ENCODE measurements around the gene LRRC7.
"Not testable (repeated sequence)": the region's sequence is repeated elsewhere in the genome, so short reads cannot be mapped to it uniquely, and the experiment has no call there.

LRRC7 gene

DNA sequence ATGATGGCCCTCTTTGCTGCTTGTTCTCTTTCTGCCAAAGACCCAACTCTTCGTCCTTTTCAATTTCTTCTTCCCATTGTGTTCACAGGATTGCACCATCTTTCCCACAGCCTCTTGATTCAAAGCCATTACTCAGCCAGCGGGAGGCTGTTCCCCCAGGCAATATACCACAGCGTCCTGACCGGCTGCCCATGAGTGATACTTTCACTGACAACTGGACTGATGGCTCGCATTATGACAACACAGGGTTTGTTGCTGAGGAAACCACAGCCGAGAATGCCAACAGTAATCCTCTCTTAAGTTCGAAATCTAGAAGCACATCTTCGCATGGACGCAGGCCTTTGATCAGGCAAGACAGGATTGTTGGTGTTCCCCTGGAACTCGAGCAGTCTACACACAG, 470.3 kb downstream of the LRRC7 start:
- peaks cover 8% of the 10 kb centered on the region for H3K4me1 ChIP-seq (ENCODE audit: insufficient read depth, low read length)
- H3K9me3 ChIP-seq (ENCODE audit: low read length): no peaks in the 10 kb centered on the region
- no peaks in the 10 kb centered on the region for H3K27me3 ChIP-seq (ENCODE audit: insufficient read depth, low read length)
- no peaks in the 10 kb centered on the region for H3K36me3 ChIP-seq (ENCODE audit: insufficient read depth, low read length)
- no peak overlapping the region for H3K4me3 ChIP-seq (ENCODE audit: low read length)
- no peak overlapping the region for H2AFZ ChIP-seq (ENCODE audit: low read depth, low read length)

DNA sequence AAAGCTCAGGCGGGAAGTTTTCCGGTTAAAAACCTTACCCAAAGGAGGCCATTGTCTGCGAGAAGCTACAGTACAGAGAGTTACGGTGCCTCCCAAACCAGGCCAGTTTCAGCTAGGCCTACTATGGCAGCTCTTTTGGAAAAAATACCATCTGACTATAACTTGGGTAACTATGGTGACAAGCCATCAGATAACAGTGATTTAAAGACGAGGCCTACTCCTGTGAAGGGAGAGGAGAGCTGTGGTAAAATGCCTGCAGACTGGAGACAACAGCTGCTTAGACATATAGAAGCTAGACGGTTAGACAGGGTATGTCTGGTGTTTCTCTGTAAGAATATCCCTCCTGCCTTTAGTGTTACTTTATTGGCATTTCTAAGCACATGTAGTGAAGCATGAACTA, 471.8 kb downstream of the LRRC7 start:
- Histone ChIP-seq H3K4me1 (ENCODE audit: insufficient read depth, low read length) (peaks cover 9% of the 10 kb centered on the region), H3K4me3 (ENCODE audit: low read length) (no peak overlapping the region), H3K9me3 (ENCODE audit: low read length) (no peaks in the 10 kb centered on the region), H3K27me3 (ENCODE audit: insufficient read depth, low read length) (no peaks in the 10 kb centered on the region), H3K36me3 (ENCODE audit: insufficient read depth, low read length) (no peaks in the 10 kb centered on the region), H2AFZ (ENCODE audit: low read depth, low read length) (no peak overlapping the region)

DNA sequence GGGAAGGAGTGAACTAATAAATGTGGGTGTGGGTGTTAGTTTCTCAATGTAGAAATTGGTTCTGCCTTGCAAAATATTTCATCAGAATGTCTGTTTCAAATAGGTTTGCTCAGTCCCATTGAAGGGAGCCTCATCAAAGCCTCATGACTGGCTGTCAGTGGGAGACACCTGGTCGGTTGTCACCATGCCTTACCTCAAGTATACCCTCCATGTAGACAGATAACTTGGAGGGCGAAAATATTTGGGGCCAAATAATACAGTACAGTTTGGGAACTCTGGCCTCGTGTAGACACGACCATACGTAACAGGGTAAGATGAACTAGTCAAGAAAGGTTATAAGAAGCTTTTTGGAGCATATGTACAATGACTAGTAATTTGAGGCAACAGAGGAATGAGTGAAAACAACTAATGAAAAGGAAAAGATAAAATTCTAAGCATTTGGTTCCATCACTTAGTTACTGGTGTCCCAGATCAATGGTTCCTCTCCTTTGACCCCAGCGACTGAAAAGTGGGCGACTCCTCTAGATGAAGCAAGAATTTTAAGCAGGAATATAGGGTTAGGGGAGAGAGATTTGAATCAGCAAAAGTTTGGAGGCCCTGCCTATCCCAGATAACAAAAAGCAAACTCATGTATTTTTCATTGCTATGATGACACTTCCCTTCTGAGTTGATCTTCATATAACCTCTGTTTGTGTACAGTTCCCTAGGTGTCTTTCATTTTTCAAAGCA, 473.8 kb downstream of the LRRC7 start:
- Histone ChIP-seq H2AFZ (ENCODE audit: low read depth, low read length) (peak overlapping the region; percentile 41), H3K9me3 (ENCODE audit: low read length) (no peaks in the 10 kb centered on the region), H3K4me3 (ENCODE audit: low read length) (no peak overlapping the region), H3K27me3 (ENCODE audit: insufficient read depth, low read length) (no peaks in the 10 kb centered on the region), H3K4me1 (ENCODE audit: insufficient read depth, low read length) (peaks cover 15% of the 10 kb centered on the region), H3K36me3 (ENCODE audit: insufficient read depth, low read length) (no peaks in the 10 kb centered on the region)

GRCh38 chr1:70042090-70042731, 474.5 kb downstream of the LRRC7 start:
- Histone ChIP-seq H3K27me3 (ENCODE audit: insufficient read depth, low read length) (no peaks in the 10 kb centered on the region), H3K4me1 (ENCODE audit: insufficient read depth, low read length) (peaks cover 15% of the 10 kb centered on the region), H3K9me3 (ENCODE audit: low read length) (no peaks in the 10 kb centered on the region), H3K36me3 (ENCODE audit: insufficient read depth, low read length) (no peaks in the 10 kb centered on the region), H2AFZ (ENCODE audit: low read depth, low read length) (peak overlapping the region; percentile 41), H3K4me3 (ENCODE audit: low read length) (no peak overlapping the region)

DNA sequence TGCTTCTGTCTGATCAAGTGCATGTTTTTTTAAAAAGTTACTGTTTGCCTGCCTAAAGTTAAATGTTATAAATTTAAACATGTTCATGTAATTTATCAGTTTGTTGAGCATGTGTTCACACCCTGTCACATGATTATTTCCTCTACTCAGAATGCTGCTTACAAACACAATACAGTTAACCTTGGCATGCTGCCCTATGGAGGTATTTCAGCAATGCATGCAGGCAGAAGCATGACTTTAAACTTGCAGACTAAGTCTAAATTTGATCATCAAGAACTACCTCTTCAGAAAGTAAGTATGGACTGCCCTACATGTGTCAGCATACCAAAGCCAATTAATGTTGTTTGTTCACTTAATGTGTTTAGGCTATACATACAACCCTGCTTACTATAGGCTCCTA, 476.1 kb downstream of the LRRC7 start:
- Histone ChIP-seq H3K4me3 (ENCODE audit: low read length) (no peak overlapping the region), H2AFZ (ENCODE audit: low read depth, low read length) (no peak overlapping the region), H3K27me3 (ENCODE audit: insufficient read depth, low read length) (no peaks in the 10 kb centered on the region), H3K36me3 (ENCODE audit: insufficient read depth, low read length) (no peaks in the 10 kb centered on the region), H3K4me1 (ENCODE audit: insufficient read depth, low read length) (peaks cover 15% of the 10 kb centered on the region), H3K9me3 (ENCODE audit: low read length) (no peaks in the 10 kb centered on the region)

- no peak overlapping the region for H2AFZ ChIP-seq (ENCODE audit: low read depth, low read length)
- no peak overlapping the region for H3K4me3 ChIP-seq (ENCODE audit: low read length)
- no peaks in the 10 kb centered on the region for H3K27me3 ChIP-seq (ENCODE audit: insufficient read depth, low read length)
- H3K36me3 ChIP-seq (ENCODE audit: insufficient read depth, low read length): no peaks in the 10 kb centered on the region
- H3K9me3 ChIP-seq (ENCODE audit: low read length): no peaks in the 10 kb centered on the region
- peaks cover 15% of the 10 kb centered on the region for H3K4me1 ChIP-seq (ENCODE audit: insufficient read depth, low read length)
Measured at GRCh38 chr1:70044832-70045231, 477.1 kb downstream of the LRRC7 start.

DNA sequence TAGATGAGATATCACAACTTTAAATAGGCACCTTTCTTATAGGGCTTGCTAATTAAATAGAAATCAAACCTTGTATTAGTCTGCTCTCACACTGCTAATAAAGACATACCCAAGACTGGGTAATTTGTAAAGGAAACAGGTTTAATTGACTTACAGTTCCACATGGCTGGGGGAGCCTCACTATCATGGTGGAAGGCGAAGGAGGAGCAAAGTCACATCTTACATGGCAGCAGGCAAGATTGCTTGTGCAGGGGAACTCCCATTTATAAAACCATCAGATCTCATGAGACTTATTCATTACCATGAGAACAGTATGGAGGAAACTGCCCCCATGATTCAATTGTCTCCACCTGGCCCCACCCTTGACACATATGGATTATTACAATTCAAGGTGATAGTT, 477.9 kb downstream of the LRRC7 start:
- H2AFZ ChIP-seq (ENCODE audit: low read depth, low read length); H3K27me3 ChIP-seq (ENCODE audit: insufficient read depth, low read length); H3K36me3 ChIP-seq (ENCODE audit: insufficient read depth, low read length); H3K9me3 ChIP-seq (ENCODE audit: low read length); H3K4me3 ChIP-seq (ENCODE audit: low read length): not testable (repeated sequence)
- H3K4me1 ChIP-seq (ENCODE audit: insufficient read depth, low read length): peaks cover 15% of the 10 kb centered on the region

DNA sequence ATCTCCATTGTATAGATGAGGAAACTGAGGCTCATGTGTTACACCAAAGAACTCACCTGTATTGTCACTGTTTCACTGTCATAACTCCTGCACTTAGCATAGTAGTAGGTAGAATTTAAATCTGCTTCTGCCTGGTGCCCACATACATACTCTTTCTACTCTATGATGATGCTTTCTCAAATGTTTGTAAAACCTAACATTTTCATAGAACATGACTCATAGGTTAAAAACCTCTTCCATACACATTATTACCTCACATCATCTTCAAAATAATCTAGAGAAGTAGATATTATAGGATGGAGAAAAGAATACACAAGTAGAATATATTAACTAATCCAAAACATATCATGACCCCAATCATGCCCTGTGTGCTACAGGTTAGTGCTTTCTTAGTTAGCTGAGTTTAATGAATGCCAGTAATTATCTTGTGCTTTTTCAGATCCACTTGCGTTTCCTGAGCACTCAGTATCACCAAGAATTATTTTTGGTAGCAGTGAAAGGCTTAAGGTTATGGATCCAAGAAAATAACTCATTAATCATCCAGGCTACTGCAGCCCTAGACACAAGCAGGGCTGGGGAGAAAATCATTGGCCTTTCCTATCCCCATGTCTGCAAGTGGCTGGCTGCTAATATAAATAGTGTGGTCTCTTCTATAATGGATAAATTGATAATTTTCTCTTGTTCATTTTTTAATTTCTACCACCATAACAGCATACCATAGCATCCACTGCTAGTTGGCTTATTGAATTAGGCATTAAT, 480.8 kb downstream of the LRRC7 start:
- Histone ChIP-seq H3K9me3 (ENCODE audit: low read length) (no peaks in the 10 kb centered on the region), H2AFZ (ENCODE audit: low read depth, low read length) (no peak overlapping the region), H3K36me3 (ENCODE audit: insufficient read depth, low read length) (no peaks in the 10 kb centered on the region), H3K4me1 (ENCODE audit: insufficient read depth, low read length) (peaks cover 7% of the 10 kb centered on the region), H3K4me3 (ENCODE audit: low read length) (no peak overlapping the region), H3K27me3 (ENCODE audit: insufficient read depth, low read length) (no peaks in the 10 kb centered on the region)

DNA sequence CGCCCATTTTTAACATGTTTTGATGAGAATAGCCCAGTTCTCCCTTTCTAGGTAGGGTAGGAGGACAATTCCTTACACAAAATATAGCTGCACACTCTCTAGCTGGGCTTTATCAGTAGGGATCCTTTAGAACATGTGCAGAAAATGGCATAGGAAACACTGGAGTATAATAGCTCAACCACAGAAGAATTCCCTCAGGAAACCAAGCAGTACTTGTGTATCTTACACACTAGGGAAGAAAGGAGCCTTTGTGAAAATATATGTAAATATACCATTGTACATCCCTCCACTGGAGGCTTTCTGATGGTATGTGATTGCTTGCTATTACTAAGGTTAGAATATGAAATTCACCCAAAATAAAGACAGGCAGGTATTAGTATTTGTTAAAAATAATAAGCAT, 484.2 kb downstream of the LRRC7 start:
- Histone ChIP-seq H2AFZ (ENCODE audit: low read depth, low read length) (no peak overlapping the region), H3K9me3 (ENCODE audit: low read length) (no peaks in the 10 kb centered on the region), H3K4me1 (ENCODE audit: insufficient read depth, low read length) (no peaks in the 10 kb centered on the region), H3K27me3 (ENCODE audit: insufficient read depth, low read length) (no peaks in the 10 kb centered on the region), H3K4me3 (ENCODE audit: low read length) (no peak overlapping the region), H3K36me3 (ENCODE audit: insufficient read depth, low read length) (no peaks in the 10 kb centered on the region)

DNA sequence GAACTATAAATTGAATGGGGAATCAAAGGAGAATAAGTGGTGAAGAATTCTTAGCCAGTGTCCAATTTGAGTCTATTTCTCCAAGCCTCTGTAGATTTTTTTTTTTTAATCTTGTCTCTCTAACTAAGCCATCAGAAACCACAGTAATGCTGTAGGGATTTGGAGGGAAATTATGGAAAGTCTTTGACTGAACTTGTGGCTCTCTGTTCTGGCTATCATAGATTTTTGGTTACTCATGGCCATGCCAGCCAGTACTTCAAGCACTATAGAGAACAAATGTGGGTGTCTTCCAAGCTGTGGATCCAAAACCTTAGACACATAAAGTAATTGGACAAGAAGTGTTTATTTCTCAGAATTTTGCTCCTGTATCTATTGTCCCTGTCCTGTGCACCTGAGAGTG, 489.8 kb downstream of the LRRC7 start:
- Histone ChIP-seq H3K4me3 (ENCODE audit: low read length) (no peak overlapping the region), H3K27me3 (ENCODE audit: insufficient read depth, low read length) (no peaks in the 10 kb centered on the region), H3K36me3 (ENCODE audit: insufficient read depth, low read length) (no peaks in the 10 kb centered on the region), H2AFZ (ENCODE audit: low read depth, low read length) (no peak overlapping the region), H3K9me3 (ENCODE audit: low read length) (no peaks in the 10 kb centered on the region), H3K4me1 (ENCODE audit: insufficient read depth, low read length) (peaks cover 9% of the 10 kb centered on the region)

GRCh38 chr1:70061231-70061630, 493.5 kb downstream of the LRRC7 start:
- H3K4me3 ChIP-seq (ENCODE audit: low read length): no peak overlapping the region
- no peaks in the 10 kb centered on the region for H3K9me3 ChIP-seq (ENCODE audit: low read length)
- H2AFZ ChIP-seq (ENCODE audit: low read depth, low read length): peak overlapping the region; percentile 17
- H3K4me1 ChIP-seq (ENCODE audit: insufficient read depth, low read length): peaks cover 9% of the 10 kb centered on the region
- no peaks in the 10 kb centered on the region for H3K36me3 ChIP-seq (ENCODE audit: insufficient read depth, low read length)
- H3K27me3 ChIP-seq (ENCODE audit: insufficient read depth, low read length): no peaks in the 10 kb centered on the region

GRCh38 chr1:70063861-70064260, 496.1 kb downstream of the LRRC7 start:
- no peak overlapping the region for H3K4me3 ChIP-seq (ENCODE audit: low read length)
- no peaks in the 10 kb centered on the region for H3K9me3 ChIP-seq (ENCODE audit: low read length)
- H3K4me1 ChIP-seq (ENCODE audit: insufficient read depth, low read length): peaks cover 9% of the 10 kb centered on the region
- no peak overlapping the region for H2AFZ ChIP-seq (ENCODE audit: low read depth, low read length)
- H3K27me3 ChIP-seq (ENCODE audit: insufficient read depth, low read length): no peaks in the 10 kb centered on the region
- no peaks in the 10 kb centered on the region for H3K36me3 ChIP-seq (ENCODE audit: insufficient read depth, low read length)

- no peak overlapping the region for H3K4me3 ChIP-seq (ENCODE audit: low read length)
- no peaks in the 10 kb centered on the region for H3K27me3 ChIP-seq (ENCODE audit: insufficient read depth, low read length)
- no peaks in the 10 kb centered on the region for H3K9me3 ChIP-seq (ENCODE audit: low read length)
- no peak overlapping the region for H2AFZ ChIP-seq (ENCODE audit: low read depth, low read length)
- H3K36me3 ChIP-seq (ENCODE audit: insufficient read depth, low read length): no peaks in the 10 kb centered on the region
- peaks cover 2% of the 10 kb centered on the region for H3K4me1 ChIP-seq (ENCODE audit: insufficient read depth, low read length)
Measured at GRCh38 chr1:70066711-70067110, 499.0 kb downstream of the LRRC7 start.

Data from neuron (in vitro differentiated cells).